NCI-H526 treated with DMSO at 0.1 percent for 48 hours (cell line): ENCODE data around the gene SORBS1.

Experiments used
- DNase-seq: peaks from one replicate; lab custom pipeline; 2025; lab: John Stamatoyannopoulos, UW

Gene SORBS1

GRCh38 chr10:95513941-95514392 lies 47.2 kb downstream of the SORBS1 start:
- DNase-seq, result no peak

GRCh38 chr10:95513008-95513589 lies 48.1 kb downstream of the SORBS1 start:
- no peak for DNase-seq

- no peak for DNase-seq
Measured at GRCh38 chr10:95511314-95511713, 49.9 kb downstream of the SORBS1 start.

GRCh38 chr10:95509251-95509650 lies 51.9 kb downstream of the SORBS1 start:
- DNase-seq, result no peak

GRCh38 chr10:95508730-95509129 lies 52.4 kb downstream of the SORBS1 start:
- no peak for DNase-seq

DNA sequence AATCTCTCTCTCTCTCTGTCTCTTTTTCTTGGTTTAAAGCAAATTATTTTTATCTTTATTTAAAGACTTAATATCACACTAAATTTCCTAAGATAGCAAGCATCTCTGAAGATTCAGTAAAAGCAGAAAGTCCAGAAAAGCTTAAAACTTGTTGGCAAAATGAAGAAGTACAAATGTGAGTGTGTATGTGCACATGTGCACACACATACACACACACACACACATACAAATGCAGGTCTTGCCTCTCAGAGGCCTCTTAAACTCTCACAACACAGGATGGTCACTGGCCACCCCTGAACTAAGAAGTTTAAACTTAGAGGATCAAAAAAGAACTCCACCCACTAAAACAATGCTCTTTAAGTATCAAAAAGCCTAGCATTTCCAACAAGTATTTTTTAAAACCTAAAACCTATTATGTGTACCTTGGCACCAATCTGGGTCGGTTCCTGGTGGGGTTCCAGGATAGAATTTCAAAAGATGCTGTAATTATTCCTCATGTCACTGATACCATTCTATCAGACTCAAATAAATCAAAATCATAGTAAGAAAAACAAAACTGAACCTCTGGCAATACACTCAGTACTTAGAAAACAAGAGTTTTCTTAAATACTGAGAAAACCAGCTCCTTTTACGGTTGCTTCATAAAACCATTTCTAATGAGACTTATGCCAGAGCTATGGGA lies 55.0 kb downstream of the SORBS1 start:
- no peak for DNase-seq

- DNase-seq, result no peak
Measured at GRCh38 chr10:95505641-95506040, 55.5 kb downstream of the SORBS1 start.

DNA sequence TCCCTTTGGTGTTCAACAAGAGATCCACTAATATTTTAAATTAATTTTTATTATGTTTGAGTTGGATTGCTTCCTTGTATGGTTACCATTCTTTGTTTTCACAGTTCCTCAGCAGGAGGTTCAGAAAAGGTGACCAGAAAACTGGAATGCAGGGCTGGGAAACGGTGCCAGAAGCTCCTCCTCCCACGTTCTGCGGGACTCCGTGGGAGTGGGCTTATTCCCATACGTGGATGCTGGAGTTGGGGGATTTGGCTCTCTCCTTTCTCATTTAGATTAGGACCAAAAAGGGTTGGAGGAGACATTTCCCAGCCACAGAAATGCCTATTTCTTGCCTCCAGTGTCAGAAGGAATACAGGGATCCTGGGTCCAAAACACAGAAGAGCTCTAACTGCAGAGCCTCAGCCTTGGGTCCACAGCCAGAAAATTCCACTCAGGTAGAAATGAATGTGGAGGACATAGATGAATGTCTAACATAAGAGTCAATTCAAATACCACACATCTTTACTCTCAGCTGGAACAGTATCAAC lies 56.0 kb downstream of the SORBS1 start:
- DNase-seq, result no peak

DNA sequence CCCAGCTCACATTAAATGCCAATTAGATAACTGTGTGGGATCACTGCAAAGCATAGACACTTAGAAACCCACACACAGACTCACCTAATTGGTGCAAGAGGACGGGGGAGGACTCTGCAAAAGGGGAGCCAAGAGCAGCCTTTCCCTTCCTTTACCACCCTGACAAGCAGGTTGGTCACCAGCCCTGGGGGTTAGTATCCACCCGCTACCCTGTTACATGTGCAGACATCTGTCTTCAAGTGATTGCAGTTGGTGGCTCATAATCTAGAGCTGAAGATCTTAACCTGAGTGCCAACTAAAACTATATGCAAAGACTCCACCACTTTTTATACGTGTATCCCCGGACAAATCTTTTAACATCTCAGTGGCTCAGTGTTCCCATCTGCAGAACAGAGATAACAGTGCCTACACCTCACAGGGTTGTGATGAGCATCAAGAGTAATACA lies 56.9 kb downstream of the SORBS1 start:
- no peak for DNase-seq

GRCh38 chr10:95503526-95503925 lies 57.6 kb downstream of the SORBS1 start:
- DNase-seq, result no peak

DNA sequence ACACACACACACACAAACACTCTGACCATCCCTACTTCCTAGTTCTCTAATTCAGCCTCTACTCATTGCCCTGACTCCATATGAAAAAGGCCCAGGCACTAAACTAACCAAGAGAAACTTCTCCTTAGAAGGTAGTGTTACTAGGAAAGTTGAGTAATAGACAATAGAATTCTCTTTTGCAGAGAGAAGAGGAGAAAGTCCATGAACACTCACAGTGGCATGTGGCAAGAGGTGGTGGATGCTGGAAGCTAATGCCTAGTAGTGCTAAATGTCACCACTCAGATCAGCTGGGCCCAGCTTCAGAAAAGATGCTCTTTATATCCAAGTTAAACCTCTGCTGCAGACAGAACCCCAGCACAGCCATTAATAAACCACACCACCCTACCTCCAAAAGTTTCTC lies 58.2 kb downstream of the SORBS1 start:
- DNase-seq, result no peak

GRCh38 chr10:95502377-95502776 lies 58.8 kb downstream of the SORBS1 start:
- DNase-seq, result no peak

GRCh38 chr10:95501203-95502094 lies 59.7 kb downstream of the SORBS1 start:
- no peak for DNase-seq

- no peak for DNase-seq
Measured at GRCh38 chr10:95500649-95501048, 60.5 kb downstream of the SORBS1 start.

DNA sequence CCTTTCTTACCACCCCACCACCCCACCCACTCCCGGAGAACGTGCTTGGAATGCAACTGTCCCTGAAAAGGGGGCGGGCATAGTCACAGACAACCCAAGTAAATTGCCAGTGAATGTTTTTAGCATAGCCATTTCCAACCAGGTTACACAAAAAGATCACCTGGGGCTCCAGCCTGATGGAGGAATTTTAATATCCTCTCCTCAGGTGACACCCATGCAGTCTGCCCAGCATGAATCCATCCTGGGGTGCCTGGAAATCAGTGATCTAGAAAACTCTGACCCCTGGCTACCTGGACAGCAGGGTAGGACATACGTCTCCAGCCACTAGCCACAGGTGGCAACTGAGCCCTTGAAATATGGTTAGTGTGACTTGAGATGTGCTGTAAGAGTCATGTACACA lies 61.1 kb downstream of the SORBS1 start:
- no peak for DNase-seq

DNA sequence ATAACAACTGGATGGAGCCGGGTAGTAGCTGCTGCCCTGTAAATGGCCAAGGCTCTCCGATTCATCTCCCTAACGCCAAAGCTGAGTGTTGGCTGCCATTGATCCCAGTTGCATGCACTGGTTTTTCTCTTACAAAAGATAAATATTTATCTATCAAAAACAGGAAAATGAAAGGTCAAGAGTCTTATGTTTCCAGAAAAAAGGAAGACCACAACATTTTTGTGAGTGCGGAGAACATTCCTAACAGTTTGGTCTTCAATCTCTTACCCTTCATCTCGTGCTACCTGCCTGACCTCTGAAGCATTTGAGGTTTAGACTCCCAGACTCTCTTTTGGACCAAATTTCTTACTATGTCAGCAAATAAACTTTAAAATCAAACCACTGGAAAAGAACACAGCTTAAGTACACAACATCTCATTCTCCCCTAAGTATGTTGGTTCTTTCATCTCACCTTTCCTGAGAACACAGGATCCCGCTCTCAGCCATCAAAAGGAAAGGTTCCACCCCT lies 61.6 kb downstream of the SORBS1 start:
- DNase-seq, result no peak

DNA sequence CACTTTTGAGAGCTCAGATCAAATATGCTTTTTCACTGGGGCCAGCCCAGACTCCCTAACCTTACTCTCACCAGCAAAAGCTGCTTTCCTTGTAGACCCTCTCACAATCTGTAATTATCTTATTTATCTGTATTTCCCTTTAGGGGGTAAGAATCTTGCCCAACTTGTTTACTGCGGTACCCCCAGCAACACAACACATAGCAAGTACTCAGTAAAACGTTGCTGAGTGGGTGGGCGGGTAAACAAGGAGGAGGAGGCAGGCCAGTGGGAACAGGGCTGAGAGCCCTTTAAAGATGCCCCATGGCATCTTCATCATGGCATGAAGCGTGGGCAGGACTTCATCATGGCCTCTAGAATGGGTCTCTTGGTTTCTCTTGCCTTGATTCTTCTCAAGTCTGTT lies 64.2 kb downstream of the SORBS1 start:
- no peak for DNase-seq

DNA sequence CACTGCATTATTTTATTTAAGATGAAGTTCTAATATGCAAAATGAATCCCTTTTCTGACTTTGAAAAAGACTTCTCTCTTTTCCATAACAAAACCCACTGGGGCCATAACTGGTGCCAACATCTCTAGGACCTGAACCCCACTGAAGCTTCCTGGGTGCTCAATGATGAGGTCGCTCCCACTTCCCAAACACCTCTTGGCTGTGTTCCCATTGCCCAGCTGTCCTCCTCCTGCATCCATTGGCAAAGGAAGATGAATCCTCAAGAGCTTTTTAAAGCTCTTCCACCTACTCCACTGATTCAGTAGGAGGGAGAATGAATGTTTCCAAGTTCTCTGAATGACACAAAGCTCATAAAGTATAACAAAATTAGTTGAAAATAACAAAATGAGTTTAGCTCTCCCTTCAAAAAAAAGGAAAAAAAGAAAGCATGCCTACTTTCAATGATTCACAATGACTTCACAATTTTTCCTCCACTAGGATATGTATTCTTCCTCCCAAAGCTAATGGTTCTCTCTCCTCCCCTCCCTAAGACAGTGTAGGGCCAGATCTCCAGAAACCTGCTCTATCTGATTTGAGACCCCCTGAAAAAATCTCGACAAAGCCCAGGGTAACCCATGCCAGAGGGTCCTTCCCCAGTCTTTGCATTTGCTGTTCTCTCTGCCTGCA lies 64.8 kb downstream of the SORBS1 start:
- no peak for DNase-seq

GRCh38 chr10:95493862-95494261 lies 67.3 kb downstream of the SORBS1 start:
- DNase-seq, result no peak

DNA sequence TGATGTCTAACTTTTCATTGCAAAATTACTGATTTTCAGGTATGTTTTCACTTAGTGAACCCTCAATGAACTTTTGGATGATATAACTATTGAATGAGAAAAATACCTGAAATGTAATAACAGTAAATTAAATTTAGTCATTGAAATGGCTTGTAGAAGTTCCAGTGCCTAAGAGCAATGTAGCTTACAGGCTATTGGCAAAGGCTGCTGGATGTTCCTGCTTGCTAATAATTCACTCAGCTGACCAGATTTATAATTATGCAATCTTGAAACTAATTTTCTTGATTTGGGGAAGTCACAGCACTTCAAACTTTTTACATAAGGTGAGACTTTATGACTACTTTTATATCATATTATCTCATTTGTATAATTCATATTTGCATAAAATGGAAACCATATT lies 73.2 kb downstream of the SORBS1 start:
- no peak for DNase-seq

- DNase-seq, result no peak
Measured at GRCh38 chr10:95485056-95485844, 75.9 kb downstream of the SORBS1 start.
